HG03097 (cell line): ENCODE measurements around the gene LSM2.
"Not testable (repeated sequence)": the region's sequence is repeated elsewhere in the genome, so short reads cannot be mapped to it uniquely, and the experiment has no call there.

ENCODE experiments used
- ATAC-seq: cut with Tn5 transposase; IDR thresholded peaks from one replicate; pipeline ENCODE4 v1.9.1; 2021; ENCODE audit not compliant: unreplicated experiment, low FRiP score

The LSM2 gene

DNA sequence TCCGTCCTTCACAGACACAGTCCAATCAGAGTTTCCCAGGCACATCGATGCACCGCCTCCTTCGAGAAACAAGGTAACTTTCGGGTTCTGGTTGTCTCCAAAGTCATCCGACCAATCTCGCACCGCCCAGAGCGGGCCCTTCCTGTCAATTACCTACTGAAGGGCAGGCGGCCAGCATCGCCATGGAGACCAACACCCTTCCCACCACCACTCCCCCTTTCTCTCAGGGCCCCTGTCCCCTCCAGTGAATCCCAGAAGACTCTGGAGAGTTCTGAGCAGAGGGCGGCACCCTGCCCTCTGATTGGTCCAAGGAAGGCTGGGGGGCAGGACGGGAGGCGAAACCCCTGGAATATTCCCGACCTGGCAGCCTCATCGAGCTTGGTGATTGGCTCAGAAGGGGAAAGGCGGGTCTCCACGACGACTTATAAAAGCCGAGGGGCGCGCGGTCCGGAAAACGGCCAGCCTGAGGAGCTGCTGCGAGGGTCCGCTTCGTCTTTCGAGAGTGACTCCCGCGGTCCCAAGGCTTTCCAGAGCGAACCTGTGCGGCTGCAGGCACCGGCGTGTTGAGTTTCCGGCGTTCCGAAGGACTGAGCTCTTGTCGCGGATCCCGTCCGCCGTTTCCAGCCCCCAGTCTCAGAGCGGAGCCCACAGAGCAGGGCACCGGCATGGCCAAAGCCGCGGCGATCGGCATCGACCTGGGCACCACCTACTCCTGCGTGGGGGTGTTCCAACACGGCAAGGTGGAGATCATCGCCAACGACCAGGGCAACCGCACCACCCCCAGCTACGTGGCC is 20.7 kb upstream of the LSM2 start, which contains the start of gene HSPA1B:
TSS of gene HSPA1B (plus strand) at position 453 of the 794 bp plus-strand sequence. CDS start at position 666, 213 bp downstream.
- ATAC-seq: peak; percentile 62

DNA sequence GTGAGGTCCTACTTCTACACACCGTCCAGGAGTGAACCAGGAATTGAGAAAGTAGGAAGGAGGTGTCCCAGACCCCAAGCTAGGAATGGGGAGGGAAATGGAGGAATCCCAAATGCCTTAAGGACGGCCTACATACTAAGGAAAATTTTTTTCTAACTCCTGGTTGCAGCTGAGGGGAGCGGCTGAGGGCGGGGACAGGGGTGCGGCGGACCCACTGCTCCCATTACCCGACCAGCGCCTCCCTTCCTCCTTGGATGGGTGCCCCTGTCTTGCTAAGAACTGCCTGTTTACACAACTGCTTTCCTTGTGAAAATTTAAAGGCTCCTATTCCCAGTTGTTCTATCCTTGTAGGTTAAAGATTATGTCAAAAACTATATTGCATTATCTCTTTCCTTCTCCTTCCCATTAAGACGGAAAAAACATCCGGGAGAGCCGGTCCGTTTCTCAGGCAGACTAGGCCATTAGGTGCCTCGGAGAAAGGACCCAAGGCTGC is 20.1 kb upstream of the LSM2 start:
- ATAC-seq: no peak

DNA sequence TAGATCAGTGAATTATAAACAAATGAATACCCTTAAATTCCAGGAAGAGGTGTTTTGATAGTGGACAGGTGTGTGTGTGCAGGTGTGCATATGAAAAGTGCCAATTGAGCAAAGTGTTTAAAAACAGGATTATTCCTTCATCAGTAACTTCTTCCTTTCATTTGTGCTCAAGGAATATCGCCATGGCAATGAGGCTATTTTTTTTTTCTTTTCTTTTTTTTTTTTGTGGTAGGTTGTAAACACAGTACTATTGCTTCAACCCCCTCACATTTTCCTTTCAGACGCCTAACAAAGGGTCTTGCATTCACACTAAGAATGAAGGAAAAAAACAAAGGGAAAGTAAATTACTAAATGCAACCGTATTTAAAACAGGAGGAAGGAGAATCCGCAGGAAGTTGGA is 18.8 kb upstream of the LSM2 start:
- no peak for ATAC-seq

DNA sequence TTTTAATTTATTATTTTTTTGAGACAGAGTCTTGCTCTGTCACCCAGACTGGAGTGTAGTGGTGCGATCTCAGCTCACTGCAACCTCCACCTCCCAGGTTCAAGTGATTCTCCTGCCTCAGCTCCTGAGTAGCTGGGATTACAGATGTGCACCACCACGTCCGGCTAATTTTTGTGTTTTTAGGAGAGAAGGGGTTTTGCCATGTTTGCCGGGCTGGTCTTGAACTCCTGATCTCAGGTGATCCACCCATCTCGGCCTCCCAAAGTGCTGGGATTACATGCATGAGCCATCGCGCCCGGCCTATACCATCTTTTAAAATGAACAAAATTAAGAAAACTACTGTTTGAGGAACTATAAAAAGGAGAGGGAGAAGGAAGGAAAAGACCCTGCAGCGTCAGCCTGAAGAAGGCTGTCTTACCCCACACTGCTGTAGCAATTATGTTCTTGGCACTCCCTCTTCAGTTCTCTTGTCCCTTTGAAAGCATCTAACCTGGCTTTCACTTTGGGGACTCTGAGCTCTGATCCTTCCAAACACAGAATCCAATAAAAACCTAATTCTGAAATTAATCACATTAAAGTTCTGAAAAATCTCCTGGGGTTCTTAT is 16.9 kb upstream of the LSM2 start:
- ATAC-seq: not testable (repeated sequence)

DNA sequence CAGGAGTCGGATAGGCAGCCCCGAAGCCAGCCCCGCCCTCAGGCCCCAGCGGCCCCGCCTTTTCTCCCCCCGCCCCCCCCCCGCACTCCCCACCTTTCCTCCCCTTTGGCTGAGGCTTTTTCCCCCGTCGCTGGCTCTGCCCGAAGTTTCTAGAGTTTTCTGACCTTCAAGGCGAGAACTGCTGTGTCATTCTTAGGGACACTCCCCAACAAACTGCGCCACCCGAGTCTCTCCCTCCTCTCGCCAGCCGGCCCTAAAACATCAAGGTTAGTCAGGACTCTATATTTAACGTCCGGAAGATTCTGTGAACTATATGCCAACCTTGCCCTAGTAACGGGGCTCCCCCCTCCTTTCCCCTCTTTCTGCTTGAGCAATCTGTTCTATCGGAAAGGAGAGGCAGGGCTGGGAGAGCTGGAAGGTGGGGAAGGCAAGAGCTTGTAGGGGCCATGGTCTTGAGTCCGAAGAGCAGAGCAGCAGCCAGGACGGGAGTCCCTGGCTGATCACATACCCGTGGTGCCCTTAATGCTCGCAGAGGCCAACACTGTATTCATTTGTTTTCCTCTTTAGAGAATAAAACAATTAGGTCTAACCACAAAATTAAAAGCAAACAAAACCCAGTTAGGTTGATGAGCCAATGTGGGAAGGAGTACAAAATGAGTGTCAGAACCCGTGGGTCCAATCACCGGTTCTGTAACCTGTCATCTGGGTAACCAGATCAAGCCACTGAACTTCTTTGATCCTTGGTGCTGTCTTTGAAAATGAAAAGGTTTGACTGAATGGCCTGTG is 15.5 kb upstream of the LSM2 start:
- no peak for ATAC-seq

DNA sequence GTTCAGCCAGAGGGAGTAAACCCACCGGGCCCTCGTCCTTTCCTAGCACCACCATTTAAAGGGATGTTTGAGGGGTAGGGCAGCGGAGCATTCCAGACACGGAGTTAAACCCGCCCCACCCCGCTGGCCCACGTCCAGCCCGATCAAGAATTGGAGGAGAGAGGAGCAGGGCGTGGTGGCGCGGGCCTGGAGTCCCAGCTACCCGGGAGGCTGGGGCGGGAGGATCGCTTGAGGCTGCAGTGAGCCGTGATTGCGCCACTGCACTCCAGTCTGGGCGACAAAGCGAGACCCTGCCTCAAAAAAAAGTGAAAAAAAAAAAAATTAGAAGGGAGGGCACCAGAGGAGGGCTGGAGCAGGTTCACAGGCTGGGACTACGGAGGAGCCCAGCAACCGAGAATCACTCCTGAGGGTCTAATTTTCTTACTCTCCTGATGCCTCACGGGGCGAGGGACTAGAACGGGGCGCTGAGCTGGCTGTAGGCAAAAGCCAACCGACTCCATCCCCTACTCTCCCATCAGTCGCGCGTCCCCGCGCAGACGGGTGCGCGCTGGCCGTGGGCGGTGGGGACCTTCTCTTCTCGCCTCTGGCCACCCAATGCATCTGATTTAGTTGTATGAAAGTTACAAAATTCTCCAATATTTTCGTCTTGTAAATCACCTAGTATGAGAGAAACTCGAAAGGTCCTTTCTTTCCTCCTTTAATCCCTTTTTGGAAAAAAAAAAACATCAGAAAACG is 14.7 kb upstream of the LSM2 start:
- ATAC-seq: no peak

DNA sequence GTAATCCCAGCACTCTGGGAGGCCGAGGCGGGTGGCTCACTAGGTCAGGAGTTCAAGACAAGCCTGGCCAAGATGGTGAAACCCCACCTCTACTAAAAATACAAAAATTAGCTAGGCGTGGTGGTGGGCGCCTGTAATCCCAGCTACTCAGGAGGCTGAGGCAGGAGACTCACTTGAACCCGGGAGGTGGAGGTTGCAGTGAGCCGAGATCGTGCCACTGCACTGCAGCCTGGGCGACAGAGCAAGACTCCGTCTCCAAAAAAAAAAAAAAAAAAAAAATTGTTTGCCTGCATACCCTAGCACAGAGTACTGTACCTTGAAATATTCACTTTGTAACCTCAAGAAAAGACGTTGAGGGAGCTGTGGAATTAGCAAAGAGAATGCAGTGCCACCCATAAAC is 13.6 kb upstream of the LSM2 start:
- not testable (repeated sequence) for ATAC-seq

DNA sequence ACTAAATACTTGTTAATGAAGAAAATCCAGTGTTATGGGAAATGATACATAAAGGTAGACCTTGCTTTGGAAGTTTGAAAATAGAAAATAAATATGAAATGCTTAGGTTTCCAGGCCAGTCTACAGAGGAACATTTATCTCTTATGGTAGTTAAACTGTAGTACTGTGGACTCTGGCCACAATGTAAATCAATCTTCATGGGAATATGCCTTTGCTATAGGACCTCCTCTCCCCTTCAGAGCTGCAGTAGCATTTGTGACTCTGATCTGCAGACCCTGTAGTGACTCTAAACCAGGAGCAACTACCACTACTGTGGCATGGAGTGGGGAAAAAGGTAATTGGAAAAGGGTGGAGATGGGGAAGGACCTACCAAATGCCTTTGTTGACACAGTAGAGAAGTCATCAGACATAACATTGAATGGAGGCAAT is 13.1 kb upstream of the LSM2 start:
- no peak for ATAC-seq

DNA sequence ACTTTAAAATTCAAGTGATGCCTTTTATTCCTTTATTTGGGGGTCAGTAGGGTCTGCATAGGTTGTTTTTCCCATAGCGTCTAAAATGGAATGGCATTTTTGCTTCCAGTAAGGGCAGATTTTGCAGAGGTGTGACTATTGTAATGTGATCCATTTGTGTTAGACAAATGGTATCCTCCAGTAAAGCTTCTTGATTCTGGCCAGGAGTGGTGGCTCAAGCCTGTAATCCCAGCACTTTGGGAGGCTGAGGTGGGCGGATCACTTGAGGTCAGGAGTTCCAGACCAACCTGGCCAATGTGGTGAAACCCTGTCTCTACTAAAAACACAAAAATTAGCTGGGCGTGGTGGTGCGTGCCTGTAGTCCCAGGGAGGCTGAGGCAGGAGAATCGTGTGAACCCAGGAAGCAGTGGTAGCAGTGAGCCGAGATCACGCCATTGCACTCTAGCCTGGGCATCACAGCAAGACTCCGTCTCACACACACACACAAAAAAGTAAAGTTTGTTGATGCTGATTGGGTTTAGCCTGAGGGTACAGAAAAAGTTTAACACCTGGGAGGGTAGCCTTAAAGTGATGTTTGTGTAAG is 11.3 kb upstream of the LSM2 start:
- not testable (repeated sequence) for ATAC-seq

DNA sequence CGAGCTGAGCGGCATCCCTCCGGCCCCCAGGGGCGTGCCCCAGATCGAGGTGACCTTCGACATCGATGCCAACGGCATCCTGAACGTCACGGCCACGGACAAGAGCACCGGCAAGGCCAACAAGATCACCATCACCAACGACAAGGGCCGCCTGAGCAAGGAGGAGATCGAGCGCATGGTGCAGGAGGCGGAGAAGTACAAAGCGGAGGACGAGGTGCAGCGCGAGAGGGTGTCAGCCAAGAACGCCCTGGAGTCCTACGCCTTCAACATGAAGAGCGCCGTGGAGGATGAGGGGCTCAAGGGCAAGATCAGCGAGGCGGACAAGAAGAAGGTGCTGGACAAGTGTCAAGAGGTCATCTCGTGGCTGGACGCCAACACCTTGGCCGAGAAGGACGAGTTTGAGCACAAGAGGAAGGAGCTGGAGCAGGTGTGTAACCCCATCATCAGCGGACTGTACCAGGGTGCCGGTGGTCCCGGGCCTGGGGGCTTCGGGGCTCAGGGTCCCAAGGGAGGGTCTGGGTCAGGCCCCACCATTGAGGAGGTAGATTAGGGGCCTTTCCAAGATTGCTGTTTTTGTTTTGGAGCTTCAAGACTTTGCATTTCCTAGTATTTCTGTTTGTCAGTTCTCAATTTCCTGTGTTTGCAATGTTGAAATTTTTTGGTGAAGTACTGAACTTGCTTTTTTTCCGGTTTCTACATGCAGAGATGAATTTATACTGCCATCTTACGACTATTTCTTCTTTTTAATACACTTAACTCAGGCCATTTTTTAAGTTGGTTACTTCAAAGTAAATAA is 10.6 kb upstream of the LSM2 start:
- ATAC-seq: not testable (repeated sequence)

DNA sequence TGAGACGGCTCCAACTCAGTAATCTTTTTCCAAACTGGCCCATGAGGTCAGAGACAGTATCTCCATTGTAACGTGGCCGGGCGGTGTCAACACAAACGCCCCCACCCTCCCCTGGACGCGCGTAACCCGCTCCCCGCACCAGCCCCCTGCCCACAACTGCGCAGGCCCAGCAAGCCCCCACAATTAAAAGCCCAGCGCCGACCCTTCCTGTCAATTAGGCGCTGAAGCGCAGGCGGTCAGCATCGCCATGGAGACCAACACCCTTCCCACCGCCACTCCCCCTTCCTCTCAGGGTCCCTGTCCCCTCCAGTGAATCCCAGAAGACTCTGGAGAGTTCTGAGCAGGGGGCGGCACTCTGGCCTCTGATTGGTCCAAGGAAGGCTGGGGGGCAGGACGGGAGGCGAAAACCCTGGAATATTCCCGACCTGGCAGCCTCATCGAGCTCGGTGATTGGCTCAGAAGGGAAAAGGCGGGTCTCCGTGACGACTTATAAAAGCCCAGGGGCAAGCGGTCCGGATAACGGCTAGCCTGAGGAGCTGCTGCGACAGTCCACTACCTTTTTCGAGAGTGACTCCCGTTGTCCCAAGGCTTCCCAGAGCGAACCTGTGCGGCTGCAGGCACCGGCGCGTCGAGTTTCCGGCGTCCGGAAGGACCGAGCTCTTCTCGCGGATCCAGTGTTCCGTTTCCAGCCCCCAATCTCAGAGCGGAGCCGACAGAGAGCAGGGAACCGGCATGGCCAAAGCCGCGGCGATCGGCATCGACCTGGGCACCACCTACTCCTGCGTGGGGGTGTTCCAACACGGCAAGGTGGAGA is 8.5 kb upstream of the LSM2 start, which contains the start of the genes HSPA1A and HSPA1L:
TSS of gene HSPA1A (plus strand) at position 519 of the 814 bp plus-strand sequence. CDS start at position 733, 214 bp downstream.
TSS of gene HSPA1L (minus strand) at position 259 of the 814 bp plus-strand sequence. CDS start 3,311 bp downstream, outside the sequence.
- peak; percentile 41 for ATAC-seq

DNA sequence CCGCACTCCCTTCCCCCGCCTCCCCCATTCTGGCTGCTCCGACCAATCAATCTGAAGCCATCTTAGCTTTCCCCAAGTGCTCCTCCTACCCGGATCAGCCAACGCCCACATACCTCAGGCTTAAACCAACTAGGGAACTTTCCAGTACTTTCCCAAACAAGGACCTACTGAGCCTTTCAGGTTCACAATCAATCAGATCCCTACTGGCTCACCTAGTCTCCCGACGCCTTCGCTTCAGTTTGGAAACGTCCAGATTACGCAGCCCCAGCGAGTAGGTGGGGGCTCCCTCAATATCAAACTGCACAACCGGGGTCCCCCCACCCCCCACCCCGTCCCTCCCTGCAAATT is 7.9 kb upstream of the LSM2 start:
- no peak for ATAC-seq

DNA sequence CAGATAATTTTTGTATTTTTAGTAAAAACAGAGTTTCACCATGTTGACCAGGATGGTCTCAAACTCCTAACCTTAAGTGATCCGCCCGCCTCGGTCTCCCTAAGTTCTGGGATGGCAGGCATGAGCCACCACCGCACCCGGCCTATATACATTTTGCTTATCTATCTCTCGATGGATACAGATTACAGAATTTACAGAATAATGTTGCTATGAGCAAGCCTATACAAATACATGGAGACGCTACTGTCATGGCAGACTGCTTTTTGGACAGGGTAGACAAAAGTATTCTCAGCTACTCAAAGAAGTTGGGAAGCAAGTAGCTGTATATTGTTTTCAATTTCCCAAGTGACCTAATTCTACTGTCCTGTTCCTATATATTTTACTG is 6.7 kb upstream of the LSM2 start:
- ATAC-seq: no peak

DNA sequence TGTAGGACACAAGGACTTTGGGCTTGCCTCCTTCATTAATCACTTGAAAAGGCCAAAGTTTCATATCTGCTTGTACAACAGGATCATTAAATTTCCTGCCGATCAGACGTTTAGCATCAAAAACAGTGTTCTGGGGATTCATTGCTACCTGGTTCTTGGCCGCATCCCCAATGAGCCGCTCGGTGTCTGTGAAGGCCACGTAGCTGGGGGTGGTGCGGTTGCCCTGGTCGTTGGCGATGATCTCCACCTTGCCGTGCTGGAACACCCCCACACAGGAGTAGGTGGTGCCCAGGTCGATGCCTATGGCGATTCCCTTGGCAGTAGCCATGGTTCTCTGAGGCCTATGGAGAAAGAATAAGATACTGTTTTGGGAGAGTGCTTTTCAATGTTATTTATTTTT is 4.9 kb upstream of the LSM2 start:
- no peak for ATAC-seq

DNA sequence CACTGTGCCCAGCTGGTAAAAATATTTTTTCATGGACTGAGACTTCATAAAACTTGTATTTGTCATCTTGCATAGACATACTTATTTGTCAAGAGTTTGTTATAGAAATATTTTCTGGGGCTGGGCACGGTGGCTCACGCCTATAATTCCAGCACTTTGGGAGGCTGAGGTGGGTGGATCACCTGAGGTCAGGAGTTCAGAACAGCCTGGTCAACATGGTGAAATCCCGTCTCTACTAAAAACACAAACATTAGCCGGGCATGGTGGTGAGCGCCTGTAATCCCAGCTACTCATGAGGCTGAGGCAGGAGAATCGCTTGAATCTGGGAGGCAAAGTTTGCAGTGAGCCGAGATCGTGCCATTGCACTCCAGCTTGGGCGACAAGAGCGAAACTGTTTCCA is 1.8 kb upstream of the LSM2 start:
- not testable (repeated sequence) for ATAC-seq

DNA sequence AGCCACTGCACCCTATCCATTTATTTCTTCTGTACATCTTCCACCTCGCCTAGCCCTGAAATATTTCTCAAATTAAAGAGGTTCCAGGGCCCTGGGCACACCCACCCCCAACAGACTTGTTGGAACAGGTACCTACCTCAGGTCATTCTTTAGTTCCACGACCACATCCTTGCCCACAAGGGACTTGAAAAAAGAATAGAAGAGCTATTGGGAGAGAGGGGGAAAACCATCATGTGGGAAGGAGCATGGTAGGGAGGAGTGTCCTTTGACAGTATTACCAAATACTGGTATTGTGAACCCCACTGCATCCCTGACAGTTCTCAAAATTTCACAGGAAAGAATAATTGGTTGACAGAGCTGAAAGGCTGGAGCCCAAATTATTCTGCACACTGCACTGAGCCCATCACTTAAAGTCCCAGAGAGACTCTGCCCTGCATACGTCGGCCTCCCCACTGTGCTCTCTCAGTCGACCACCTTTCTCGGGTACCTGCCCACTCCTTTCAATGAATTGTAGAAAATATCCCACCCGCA is 762 bp downstream of the LSM2 start:
- ATAC-seq: peak; percentile 13

DNA sequence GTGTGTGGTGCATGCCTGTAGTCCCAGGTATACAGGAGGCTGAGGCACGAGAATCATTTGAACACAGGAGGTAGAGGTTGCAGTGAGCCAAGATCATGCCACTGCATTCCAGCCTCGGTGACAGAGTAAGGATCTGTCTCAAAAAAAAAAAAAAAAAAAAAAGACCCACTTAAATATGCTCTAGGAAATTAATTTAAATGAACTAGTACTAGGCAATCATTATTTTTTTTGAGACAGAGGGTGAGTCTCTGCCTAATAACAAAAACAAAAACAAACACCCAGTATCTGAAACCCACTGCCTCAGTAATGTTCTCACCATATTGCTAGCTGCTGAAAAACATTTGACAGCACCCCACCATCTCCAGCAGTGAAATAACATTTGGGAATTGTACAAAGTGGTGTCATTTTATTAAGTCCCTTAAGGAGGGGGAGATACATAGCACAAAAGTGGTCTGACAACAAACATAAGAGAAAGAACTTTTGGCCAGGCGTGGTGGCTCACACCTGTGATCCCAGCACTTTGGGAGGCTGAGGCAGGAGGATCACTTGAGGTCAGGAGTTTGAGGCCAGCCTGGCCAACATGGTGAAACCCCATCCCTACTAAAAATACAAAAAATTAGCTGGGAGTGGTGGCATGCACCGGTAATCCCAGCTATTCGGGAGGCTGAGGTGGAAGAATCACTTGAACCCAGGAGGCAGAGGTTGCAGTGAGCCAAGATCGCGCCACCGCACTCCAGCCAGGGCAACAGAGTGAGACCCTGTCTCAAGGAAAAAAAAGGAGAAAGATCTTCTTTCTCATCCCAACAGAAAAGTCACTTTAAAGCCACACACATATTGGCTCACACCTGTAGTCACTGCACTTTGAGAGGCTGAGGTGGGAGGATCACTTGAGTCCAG is 5.5 kb downstream of the LSM2 start:
- not testable (repeated sequence) for ATAC-seq
